GM18519 (cell line): ENCODE measurements around the gene DPYD.

ENCODE experiments used
- ATAC-seq: cut with Tn5 transposase; IDR thresholded peaks from one replicate; pipeline ENCODE4 v1.9.1; 2021; ENCODE audit warnings: mild to moderate bottlenecking, moderate library complexity; ENCODE audit not compliant: unreplicated experiment, low FRiP score

DPYD gene

DNA sequence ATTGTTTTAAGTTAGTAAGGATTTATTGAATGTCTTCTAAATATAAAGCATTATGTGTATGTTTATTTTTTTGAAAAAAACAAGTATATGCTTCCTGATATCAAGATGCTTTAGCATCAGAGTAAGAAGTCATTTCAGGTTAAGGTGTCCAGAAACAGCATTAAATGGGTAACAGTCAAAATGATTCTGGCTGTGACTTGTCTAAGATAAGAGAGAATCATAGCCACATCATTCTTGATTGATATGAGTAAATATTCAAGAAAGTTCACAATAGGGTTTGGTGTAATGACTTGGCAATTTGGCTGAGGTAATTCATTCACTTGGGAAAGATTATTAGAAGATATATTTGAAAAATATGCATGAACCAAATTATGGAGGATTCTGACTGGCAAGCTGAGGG lies 193.8 kb downstream of the DPYD start:
- no peak for ATAC-seq

DNA sequence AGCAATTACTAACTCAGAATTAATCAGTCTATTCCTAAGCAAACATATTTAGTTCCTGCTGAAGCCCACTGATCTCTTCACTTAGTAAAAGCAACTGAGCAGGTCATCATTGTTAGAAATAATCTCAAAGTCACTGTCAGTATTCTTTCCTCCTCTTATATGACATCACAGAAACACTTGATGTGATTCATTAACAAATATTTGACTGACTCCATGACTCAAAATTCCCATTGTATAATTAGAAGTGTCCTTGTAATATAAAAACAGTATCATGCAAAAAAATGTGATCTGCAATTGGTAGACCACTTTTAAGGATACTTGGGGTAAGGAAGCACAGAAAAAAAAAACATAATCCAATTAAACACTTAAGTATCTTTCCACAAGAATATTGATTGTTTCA lies 194.4 kb downstream of the DPYD start:
- no peak for ATAC-seq

DNA sequence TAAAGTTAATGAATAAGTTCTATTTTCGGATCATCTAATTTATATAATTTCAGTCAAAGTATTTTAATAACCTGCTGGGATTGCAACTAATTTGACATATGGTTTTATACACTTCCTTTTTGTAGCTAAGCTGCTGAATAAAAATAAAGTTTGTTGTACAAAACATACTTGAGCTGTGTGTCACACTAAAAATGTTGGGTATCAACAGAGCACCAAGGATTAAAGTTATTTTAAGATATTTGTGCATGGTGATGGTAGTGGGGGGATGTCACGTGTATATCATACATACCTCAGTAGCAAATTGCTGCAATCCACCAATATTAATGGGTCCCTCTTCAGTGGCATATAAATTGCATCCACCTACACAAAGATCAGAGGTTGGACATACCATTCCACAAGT lies 199.6 kb downstream of the DPYD start:
- no peak for ATAC-seq

DNA sequence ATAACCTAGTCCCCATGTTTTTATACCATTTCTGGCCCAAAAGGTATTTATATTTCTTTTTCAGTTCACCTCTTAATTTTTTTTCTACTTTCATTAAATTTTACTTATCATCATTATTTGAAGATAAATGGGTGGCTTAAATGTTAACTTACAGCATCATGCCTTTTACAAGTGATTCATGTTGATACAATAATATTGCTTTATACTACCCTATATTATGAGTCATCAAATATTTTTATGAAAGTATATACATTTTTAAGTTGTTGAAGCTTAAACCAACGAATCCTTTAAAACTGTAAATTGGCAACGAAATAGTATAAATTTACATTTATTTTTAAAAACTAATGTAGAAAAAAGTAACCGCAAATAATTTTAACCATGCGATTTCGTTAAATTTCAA lies 207.9 kb downstream of the DPYD start:
- ATAC-seq = no peak

DNA sequence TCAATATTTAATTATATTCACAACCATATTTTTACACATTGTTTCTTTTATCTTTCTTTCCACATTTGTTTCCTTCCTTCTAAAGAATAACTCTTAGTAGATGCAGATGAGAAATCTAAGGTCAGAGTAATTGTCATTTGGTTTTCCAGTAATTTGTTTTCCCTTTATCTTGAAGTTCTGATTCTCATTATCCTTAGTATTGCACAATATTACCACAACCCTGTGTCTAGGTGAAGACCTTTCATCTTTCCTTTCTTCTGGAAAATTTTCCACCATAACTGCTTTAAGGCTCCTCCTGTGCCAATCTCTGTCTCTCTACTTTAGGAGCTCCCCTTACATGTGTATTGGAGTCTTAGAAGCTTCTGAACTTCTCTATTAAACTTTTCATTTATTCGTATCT lies 209.0 kb downstream of the DPYD start:
- ATAC-seq = no peak

DNA sequence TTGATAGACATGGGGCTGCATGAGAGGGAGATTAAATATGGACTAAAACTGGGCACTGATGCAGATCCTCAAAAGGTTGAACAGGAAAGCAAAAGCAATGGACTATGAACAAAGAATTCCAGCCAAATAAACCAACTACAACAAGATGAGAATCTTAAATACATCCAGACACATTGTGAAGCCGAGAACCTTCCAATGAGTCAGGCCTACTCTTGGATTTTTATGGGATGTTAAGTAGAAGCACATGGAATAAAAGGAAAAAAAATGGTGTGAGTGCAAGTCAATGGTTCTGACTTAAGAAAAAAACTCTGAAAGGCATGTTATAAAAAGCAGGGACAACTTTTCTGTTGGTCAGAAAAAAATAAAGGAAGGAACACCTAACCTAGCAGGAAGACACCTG lies 227.2 kb downstream of the DPYD start:
- ATAC-seq = no peak

DNA sequence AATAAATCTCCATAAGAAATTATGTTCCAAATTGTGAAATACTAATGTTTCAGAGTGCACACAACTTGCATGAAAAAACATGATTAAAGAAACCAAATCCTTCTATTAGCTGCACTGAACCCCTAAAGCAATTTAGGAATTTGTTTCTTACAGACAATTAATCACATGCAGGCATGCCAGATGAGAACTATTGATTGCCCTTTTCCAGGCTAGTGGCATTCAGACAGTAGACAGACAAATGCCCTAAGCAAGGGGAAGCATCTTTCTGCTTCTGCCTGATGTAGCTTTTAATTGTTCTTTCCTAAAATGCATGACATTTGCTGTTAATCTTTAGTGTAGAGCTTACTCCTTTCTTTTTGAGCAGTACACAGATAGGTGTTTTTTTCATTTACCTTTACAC lies 229.5 kb downstream of the DPYD start:
- no peak for ATAC-seq

DNA sequence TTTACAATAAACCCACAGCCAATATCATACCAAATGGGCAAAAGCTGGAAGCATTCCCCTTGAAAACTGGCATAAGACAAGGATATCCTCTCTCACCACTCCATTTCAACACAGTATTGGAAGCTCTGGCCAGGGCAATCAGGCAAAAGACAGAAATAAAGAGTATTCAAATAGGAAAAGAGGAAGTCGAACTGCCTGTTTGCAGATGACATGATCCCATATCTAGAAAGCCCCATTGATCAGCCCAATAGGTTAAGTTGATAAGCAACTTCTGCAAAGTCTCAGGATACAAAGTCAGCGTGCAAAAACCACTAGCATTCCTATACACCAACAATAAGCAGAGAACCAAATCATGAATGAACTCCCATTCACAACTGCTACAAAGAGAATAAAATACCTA lies 235.5 kb downstream of the DPYD start:
- no peak for ATAC-seq

DNA sequence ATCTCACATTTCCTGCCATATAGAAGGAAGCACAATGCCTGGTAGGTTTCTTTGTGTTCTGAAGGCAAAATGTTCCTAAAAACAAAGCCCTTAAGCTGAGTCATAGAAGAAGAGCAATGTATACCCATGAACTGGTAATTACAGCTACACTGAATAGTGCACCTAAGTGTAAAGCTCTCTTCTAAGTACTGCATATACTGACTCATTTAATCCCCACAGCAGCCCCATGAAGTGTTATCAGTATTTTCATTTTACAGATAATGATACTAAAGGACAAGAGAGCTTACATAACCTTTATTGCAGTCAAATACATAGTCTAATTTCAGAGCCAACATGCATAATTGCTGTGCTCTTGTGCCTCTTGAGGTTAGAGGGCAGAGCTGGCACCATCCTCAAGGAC lies 239.9 kb downstream of the DPYD start:
- ATAC-seq = no peak

DNA sequence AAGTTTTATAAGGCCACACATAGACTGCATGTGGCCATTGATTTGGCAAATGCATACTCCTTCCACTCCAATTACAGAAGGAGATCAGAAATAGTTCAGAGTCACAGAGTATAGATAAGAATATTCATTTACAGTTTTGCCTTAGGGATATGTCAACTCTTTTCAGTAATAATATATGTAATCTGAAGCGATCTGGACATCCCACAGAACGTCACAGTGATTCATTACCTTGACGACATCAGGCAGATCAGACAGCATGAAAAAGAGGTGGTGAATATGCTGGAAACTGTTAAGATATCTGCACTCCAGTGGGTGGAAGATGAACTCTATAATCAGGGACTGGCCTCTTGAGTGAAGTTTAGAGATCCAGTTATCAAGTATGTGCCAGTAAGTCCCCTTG lies 240.4 kb downstream of the DPYD start:
- ATAC-seq = no peak

DNA sequence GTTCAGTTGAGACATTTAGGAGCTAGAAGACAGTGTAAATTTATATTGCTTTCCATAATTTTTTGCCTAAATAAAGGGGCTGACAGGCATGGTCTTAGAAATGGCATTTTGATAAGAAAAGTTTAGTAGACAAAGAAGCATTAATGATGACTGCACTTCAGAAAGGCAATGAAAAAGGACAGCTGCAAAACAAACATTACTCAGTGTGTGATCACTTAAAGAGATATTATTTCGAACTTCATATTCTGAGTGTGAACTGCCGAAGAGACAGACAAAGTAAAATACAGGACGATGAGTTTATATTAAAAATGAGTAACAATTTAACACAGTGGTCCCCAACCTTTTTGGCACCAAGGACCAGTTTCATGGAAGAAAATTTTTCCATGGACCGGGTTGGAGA lies 243.1 kb downstream of the DPYD start:
- no peak for ATAC-seq

DNA sequence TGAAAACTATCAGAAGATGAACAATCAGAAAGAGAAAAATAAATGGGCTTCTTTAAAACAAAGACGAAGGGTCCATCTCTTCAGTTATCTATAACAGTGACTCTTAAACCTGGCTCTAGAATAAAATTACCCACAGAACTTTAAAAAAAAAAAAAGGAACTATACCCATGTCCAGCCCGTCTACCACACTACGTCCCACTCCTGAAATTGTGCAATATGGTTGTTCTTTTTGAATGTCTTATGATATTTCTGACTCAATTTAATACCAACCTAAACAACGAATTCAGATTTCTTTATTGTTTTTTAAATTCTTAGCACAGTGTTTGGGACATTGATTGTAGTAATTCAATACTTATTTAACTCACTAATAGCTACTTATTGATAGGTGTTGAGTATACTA lies 246.3 kb downstream of the DPYD start:
- no peak for ATAC-seq

DNA sequence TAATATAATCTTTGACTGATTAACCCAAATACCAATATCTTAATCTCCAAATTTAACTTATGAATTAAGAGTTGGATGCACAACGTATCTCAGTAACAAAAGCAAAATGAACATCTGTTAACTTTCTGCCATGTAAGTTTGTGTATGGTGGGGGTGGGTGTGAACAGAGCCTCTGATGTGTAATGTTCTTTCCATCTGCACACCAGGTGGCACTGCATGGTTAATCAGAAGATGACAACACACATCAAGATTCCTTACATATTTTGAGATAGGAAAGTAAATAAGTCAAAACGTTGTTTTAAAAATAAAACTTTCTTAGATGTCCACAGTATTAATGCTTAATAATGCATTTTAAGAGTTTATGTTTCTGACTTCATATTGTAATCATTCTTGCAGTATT lies 251.9 kb downstream of the DPYD start:
- no peak for ATAC-seq

DNA sequence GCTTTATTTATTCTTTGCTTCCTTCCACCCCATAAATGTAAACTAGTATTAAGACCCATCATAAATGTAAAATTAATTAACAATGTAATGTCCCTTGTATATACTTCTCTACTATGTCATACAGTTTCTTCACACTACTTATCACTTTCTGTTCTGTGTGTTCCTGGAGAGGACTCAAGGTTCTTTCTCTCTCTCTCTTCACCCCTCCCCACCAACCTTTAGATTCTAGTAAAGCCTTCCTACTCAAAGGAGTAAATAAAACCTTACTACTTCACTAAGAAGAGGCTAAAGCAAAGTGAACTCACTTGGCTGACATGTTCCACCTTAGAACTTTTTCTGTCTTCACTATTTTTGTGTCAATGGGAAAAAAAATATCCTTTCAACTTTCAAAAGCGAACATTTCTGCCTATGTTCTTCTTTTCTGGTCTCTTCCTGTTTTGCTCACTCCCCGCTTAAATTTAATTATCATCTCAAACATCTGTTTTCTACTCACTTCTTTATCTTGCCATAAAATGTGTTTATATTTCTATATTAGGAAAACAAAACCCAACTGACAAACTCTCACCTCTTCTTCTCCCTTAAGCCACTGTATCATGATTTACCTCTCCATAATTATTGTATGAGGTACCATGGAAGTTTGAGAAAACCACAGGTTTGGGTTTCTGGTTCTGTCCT lies 260.3 kb downstream of the DPYD start:
- ATAC-seq = no peak

DNA sequence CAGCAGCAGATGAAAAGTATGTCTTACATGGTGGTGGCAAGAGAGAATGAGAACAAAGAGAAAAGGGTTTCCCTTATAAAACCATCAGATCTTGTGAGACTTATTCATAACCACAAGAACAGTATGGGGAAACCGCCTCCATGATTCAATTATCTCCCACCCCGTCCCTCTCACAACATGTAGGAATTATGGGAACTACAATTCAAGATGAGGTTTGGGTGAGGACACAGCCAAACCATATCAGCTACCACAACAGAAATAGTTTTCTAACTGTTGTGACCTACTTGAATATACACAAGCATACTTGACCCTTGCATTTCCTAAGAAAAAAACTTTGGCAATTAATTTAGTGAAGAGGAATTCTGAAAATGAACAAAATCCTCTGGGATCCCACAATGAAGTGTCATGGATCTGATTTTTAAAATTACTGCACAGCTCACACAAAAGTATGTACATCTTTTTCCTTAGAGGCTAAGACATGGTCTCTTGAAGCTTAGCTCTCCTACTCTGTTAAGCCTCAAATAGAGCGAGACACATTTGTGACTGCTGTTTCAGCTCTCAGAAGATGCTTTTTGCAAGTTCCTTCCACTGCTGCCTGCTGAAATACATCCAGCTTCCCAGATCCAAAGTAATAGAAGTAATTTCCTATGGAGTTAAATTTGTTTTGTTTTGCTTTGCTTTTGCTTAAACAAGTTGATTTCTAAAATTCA lies 265.8 kb downstream of the DPYD start:
- ATAC-seq = no peak

DNA sequence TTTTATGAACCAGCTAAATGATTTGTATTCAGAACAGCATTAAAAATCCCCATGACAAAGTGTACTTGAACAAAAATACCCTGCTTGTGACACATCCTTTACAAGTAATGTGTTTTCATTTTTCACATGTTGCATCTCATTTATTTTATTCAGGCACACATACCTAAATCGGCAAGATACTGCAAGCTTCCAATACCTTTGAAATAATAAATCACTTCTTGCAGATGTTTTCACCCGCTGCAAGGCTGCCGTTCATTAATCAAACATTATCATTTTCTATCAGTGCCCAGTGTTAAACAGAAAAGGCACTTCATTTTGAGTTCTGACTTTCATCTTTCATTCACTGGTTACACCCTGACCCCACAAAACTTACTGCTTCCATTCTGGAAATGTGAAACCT lies 269.6 kb downstream of the DPYD start:
- ATAC-seq = no peak

DNA sequence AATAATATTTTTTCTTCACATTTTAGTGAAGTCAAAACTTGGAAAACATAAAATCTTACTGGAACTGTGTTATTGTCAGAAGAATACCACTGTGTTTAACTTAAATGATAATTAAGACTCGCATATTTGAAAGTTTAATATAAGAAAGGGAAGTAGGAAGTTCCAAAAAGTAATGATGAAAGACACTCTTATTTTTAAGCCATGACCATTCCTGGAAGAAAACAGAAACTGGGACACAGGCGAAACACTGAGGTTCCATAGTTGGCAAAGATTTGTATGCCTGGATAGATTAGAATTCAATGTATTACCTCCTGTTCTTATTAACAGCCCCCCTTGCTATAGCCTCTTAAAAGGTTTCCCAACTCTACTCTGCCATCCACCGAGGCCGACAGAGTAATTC lies 271.2 kb downstream of the DPYD start:
- ATAC-seq = no peak

DNA sequence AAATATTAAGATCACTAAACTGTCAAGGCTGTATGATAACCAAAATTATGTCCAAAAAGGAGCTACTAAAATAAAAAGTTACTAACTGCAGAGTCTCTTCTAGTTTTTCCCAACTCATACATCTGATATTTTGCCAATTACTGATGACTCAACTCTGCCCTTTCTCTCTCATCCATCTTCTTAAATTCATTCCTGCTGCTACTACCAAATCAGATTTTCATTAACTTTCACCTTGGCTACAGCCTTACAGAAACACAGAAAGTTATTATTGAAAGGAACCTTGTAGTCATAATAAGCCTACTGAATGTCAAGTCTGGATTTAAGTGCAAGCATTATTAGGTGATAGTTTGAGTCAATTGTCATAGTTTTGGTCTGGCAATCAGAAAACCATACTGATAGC lies 273.1 kb downstream of the DPYD start:
- no peak for ATAC-seq

DNA sequence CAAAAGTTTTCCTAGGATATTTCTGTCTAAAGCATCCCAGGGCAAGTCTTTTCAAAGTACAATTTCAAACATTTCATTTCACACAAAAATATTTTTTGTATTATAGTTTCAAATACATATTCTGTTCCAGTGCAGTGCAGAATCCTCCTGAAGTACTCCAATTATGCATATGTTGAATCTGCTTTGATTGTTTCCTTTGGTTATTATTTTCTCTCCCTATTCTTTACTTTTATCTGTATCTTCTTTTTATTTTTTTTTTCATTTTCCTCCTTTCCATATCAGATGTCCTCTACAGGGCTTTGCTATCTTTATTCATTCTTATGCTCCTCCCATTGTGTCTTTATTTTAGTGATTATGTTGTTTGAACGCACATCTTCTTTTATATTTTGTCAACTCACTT lies 274.8 kb downstream of the DPYD start:
- no peak for ATAC-seq

DNA sequence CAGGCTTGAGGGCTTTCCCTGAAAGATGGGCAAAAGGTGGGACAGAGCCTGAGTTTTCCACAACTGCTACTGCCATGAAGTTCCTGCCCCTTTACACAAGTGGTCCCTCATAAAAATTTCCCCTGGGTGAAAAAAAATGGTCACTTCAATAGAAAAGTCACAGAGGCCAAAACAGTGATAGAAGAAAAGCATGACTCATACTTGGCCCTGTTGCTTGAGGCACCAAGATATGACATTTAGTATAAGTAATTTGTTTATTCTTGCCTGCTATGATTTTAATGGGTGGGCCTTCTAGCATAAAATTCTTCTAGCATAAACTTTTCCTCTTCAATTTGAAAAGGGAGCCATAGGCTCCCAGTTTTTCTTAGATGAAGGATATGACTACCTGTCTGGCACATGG lies 280.2 kb downstream of the DPYD start:
- ATAC-seq = no peak

DNA sequence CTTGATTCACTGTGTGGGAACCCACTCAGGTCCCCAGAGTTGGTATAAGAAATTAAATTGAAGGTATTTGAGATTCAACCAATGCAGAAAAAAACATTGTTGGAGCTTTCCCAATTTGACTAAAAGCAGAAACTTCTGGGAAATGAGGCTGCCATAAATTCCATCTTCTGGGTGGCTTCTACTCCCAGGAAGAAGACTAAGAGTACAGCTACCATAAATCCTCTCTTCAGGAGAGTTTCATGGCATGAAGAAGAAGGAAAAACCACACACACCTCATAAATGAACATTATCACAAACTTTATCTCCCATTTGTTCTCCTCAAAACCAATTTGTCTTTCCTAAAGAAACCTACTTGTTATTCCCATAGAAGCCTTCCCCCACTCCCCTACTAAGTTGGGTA lies 283.9 kb downstream of the DPYD start:
- no peak for ATAC-seq

DNA sequence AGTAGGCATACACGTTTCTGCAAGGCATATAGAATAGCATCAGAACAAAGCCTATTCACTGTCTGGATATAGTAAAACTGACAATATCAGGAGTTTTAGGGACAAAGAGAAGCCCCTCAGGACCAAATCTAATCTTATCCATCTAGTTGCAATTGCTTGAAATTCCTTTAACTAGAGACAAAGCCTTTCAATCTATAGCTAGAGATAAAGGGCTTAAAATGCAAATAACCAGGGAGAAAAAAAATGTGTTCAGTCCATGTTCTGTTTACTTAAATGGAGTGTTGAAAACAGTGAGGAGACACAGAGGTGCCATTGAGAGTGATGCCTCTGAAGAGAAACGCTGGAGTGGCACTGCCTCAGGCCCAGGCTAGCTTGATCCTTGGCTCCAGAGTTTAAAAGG lies 286.1 kb downstream of the DPYD start:
- ATAC-seq = no peak

DNA sequence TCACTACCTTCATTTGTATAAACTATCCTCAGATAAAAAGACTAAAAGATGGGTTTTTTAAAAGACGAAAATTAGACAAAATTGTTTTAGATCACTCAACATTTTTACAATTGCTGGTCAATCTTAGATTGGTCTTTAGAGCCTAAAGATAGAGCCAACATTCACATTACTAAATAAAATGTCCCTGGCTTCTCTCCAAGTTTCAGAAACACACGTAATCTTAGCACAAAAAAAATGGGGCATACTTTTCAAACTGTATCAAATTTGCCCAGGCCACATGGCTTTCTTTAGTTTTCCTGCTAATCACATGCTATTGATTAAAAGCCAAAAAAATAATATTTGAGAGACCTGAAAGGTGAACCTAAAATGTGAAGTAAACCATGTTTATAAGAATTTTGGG lies 288.1 kb downstream of the DPYD start:
- no peak for ATAC-seq
